ENCODE data around the gene ADAMTS3. TPM values are rescaled to one million over a fixed set of nuclear protein-coding genes. Genes with fewer than 3 reads are reported as not detected.

Gene ADAMTS3
- total and polyA plus RNA-seq, 2 experiments from 2014 or later, result 1.2 to 3.7 TPM

GRCh38 chr4:72340803-72341431 lies 228.1 kb downstream of the ADAMTS3 start:
- H3K4me1 ChIP-seq (ENCODE audit: insufficient read depth), result no peaks in the 10 kb centered on the region
- Mint-ChIP-seq H3K36me3 (ENCODE audit: low read depth) (no peaks in the 10 kb centered on the region), H3K27ac (no peak overlapping the region), H3K27me3 (ENCODE audit: insufficient read depth, low read depth, poor library complexity) (no peaks in the 10 kb centered on the region), H3K4me3 (no peak overlapping the region), H3K9me3 (no peaks in the 10 kb centered on the region), H3K4me1 (no peaks in the 10 kb centered on the region)
- H4K20me1 ChIP-seq (replicated peaks; ENCODE audit: insufficient read depth), result no peaks in the 10 kb centered on the region
- H2AFZ ChIP-seq, result no peak overlapping the region
- no peaks in the 10 kb centered on the region for H3K79me2 ChIP-seq (replicated peaks; ENCODE audit: insufficient read depth)
- H3K27ac ChIP-seq (ENCODE audit: low read depth), result no peak overlapping the region
- no peaks in the 10 kb centered on the region for H3K36me3 ChIP-seq (ENCODE audit: insufficient read depth)
- no peak overlapping the region for H3K4me3 ChIP-seq
- no peaks in the 10 kb centered on the region for H3K27me3 ChIP-seq (ENCODE audit: insufficient read depth)
- DNase-seq (ENCODE audit: low spot score) (peak; percentile 22), ATAC-seq (peak; percentile 42; the same call in 2 of the 3 replicates)
- no peaks in the 10 kb centered on the region for H3K9me2 ChIP-seq (ENCODE audit: insufficient read depth)
- TF ChIP-seq REST (IDR thresholded peaks at IDR 0.05; ENCODE audit: unreplicated experiment) (no peak), CTCF (conservative IDR thresholded peaks at IDR 0.05; ENCODE audit: low read depth in 2 of 2) (peak in 1 of 2 experiments; percentile 28; a peak in 1 of 4 replicates)
- no peaks in the 10 kb centered on the region for H3F3A ChIP-seq (replicated peaks; ENCODE audit: low read depth)
- H3K4me2 ChIP-seq, result no peak overlapping the region

GRCh38 chr4:72338060-72338459 lies 231.0 kb downstream of the ADAMTS3 start:
- Histone ChIP-seq H3K79me2 (replicated peaks; ENCODE audit: insufficient read depth) (no peaks in the 10 kb centered on the region), H3K4me1 (ENCODE audit: insufficient read depth) (no peaks in the 10 kb centered on the region), H3K4me3 (no peak overlapping the region), H3K36me3 (ENCODE audit: insufficient read depth) (no peaks in the 10 kb centered on the region), H4K20me1 (replicated peaks; ENCODE audit: insufficient read depth) (no peaks in the 10 kb centered on the region), H3F3A (replicated peaks; ENCODE audit: low read depth) (no peaks in the 10 kb centered on the region), H3K4me2 (no peak overlapping the region), H3K27ac (ENCODE audit: low read depth) (no peak overlapping the region), H3K9me2 (ENCODE audit: insufficient read depth) (no peaks in the 10 kb centered on the region), H2AFZ (no peak overlapping the region), H3K27me3 (ENCODE audit: insufficient read depth) (no peaks in the 10 kb centered on the region)
- ATAC-seq (no peak), DNase-seq (ENCODE audit: low spot score) (no peak)
- Mint-ChIP-seq H3K36me3 (ENCODE audit: low read depth) (no peaks in the 10 kb centered on the region), H3K9me3 (no peaks in the 10 kb centered on the region), H3K27ac (no peak overlapping the region), H3K27me3 (ENCODE audit: insufficient read depth, low read depth, poor library complexity) (no peaks in the 10 kb centered on the region), H3K4me3 (no peak overlapping the region), H3K4me1 (no peaks in the 10 kb centered on the region)
- no peak for TF ChIP-seq REST (IDR thresholded peaks at IDR 0.05; ENCODE audit: unreplicated experiment)
- no peak for TF ChIP-seq JUNB (IDR thresholded peaks at IDR 0.05; ENCODE audit: unreplicated experiment)
- TF ChIP-seq ZNF331 (CRISPR knock-in tag; IDR thresholded peaks at IDR 0.05; ENCODE audit: low read depth), result no peak
- TF ChIP-seq CTCF (conservative IDR thresholded peaks at IDR 0.05; ENCODE audit: low read depth in 2 of 2), result no peak
- no peak for TF ChIP-seq EZH2phosphoT487 (IDR thresholded peaks at IDR 0.05; ENCODE audit: unreplicated experiment)
- no peak for TF ChIP-seq EZH2 (IDR thresholded peaks at IDR 0.05; ENCODE audit: low read depth, unreplicated experiment)
- no peak for TF ChIP-seq ETS1 (IDR thresholded peaks at IDR 0.05)
- no peak for TF ChIP-seq ZNF114 (CRISPR knock-in tag; IDR thresholded peaks at IDR 0.05)
- no peak for TF ChIP-seq CREB1 (CRISPR knock-in tag; IDR thresholded peaks at IDR 0.05; ENCODE audit: low read depth)
